Measurements from ENCODE around the gene FABP6. TPM values are rescaled to one million over a fixed set of nuclear protein-coding genes. Genes with fewer than 3 reads are reported as not detected.
A peak's percentile ranks its signal among the peaks of the same experiment; 100 is the strongest.

FABP6 gene
- polyA plus RNA-seq, 3 donors: not detected

DNA sequence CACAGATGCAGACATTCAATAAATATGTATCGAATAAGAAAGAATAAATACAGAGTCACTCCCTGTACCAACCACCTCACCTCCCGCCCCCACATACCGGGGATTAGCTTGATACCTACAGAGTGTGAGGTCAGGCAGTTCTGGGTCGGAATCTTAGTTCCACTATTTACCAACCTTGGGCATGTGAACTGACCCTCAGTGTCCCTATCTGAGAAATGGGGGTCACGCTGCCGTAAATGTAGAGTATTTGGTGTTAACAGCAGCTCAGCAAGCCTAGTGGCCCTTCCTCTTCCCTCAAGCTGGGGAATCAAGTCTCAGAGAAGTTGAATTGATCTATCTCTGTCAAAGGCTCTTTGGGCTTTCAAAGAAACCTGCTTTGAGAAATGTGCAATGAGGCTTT, 57.6 kb downstream of the FABP6 start:
- Histone ChIP-seq H3K9me3 (replicated peaks in 1 of 2; ENCODE audit: control insufficient read depth in 1 of 2, insufficient read depth in 1 of 2, low read length in 2 of 2) (no peaks in the 10 kb centered on the region), H2AFZ (ENCODE audit: insufficient read depth, low read depth, low read length, poor library complexity, severe bottlenecking) (no peak overlapping the region), H3K79me2 (ENCODE audit: insufficient read depth, low read length) (no peaks in the 10 kb centered on the region), H3K27me3 (ENCODE audit: control insufficient read depth in 2 of 2, insufficient read depth in 2 of 2, low read length in 2 of 2) (no peaks in the 10 kb centered on the region), H4K20me1 (ENCODE audit: insufficient read depth, low read length) (no peaks in the 10 kb centered on the region), H3K9ac (ENCODE audit: insufficient read depth, low read length, poor library complexity, severe bottlenecking) (no peak overlapping the region), H3K36me3 (replicated peaks in 1 of 2; ENCODE audit: control insufficient read depth in 1 of 2, insufficient read depth in 2 of 2, low read length in 2 of 2) (no peaks in the 10 kb centered on the region), H3K4me2 (replicated peaks; ENCODE audit: extremely low read depth, low read length, poor library complexity, severe bottlenecking) (no peak overlapping the region), H3K4me3 (replicated peaks in 1 of 3; ENCODE audit: low read depth in 2 of 3, low read length in 3 of 3) (no peak overlapping the region), H3K4me1 (ENCODE audit: control insufficient read depth in 1 of 2, insufficient read depth in 2 of 2, low read length in 2 of 2) (no peaks in the 10 kb centered on the region), H3K27ac (ENCODE audit: low read depth in 1 of 2, low read length in 2 of 2) (no peak overlapping the region)
- no peaks in the 10 kb centered on the region for H3K36me3 Mint-ChIP-seq
- TF ChIP-seq, protein P1, sequence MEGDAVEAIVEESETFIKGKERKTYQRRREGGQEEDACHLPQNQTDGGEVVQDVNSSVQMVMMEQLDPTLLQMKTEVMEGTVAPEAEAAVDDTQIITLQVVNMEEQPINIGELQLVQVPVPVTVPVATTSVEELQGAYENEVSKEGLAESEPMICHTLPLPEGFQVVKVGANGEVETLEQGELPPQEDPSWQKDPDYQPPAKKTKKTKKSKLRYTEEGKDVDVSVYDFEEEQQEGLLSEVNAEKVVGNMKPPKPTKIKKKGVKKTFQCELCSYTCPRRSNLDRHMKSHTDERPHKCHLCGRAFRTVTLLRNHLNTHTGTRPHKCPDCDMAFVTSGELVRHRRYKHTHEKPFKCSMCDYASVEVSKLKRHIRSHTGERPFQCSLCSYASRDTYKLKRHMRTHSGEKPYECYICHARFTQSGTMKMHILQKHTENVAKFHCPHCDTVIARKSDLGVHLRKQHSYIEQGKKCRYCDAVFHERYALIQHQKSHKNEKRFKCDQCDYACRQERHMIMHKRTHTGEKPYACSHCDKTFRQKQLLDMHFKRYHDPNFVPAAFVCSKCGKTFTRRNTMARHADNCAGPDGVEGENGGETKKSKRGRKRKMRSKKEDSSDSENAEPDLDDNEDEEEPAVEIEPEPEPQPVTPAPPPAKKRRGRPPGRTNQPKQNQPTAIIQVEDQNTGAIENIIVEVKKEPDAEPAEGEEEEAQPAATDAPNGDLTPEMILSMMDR (IDR thresholded peaks at IDR 0.05): no peak
- H3K4me1 Mint-ChIP-seq: no peaks in the 10 kb centered on the region
- peak overlapping the region in 1 of 7 donors; percentile 75 for H3K27ac Mint-ChIP-seq
- intact Hi-C loops (cut with micrococcal nuclease): no loop called here
- H3K27me3 Mint-ChIP-seq (ENCODE audit: low read depth in 3 of 3): peaks cover 0 to 6% (median 0%) of the 10 kb centered on the region in 3 donors
- H3K9me3 Mint-ChIP-seq: no peaks in the 10 kb centered on the region
- WGBS (ENCODE audit: insufficient coverage): 100% methylated on average over 3 of the region's 6 CpGs
- no peak overlapping the region for H3K4me3 Mint-ChIP-seq
- no peak for DNase-seq

DNA sequence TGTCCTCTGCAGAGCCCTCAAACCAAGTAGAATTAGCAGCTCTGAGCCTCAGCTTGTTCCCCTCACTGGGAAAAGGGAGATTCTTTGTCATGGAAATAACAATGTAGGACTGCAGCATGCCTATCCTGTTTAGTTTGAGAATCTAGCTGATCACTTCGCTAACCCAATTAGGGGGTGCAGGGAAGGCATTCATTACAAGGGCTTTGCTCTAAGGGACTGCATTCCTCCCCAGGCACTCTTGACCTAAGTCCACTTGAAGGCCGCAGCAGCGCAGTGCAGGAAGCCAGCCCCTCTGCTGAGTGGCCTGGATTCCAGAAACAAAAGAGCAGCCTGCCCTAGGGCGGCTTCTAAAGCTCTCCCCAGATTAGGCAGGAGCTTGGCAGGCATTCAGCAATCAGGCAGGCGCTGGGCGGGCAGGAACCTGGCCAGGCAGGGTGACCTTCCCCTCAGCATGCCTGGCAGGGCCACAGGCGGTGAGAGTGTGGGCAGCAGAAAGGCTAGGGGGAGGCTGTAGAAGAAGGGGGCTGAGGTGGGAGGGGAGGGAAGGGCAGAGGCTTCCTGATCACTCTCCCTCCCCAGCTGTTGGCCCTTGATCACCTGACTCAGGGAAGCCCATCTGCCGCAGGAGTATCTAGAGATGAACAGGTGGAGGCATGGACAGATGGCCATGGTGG, 58.2 kb downstream of the FABP6 start:
- intact Hi-C loops (cut with micrococcal nuclease): no loop called here
- Histone ChIP-seq H3K9ac (ENCODE audit: insufficient read depth, low read length, poor library complexity, severe bottlenecking) (no peak overlapping the region), H3K79me2 (ENCODE audit: insufficient read depth, low read length) (no peaks in the 10 kb centered on the region), H2AFZ (ENCODE audit: insufficient read depth, low read depth, low read length, poor library complexity, severe bottlenecking) (no peak overlapping the region), H3K9me3 (replicated peaks in 1 of 2; ENCODE audit: control insufficient read depth in 1 of 2, insufficient read depth in 1 of 2, low read length in 2 of 2) (no peaks in the 10 kb centered on the region), H3K4me2 (replicated peaks; ENCODE audit: extremely low read depth, low read length, poor library complexity, severe bottlenecking) (no peak overlapping the region), H3K36me3 (replicated peaks in 1 of 2; ENCODE audit: control insufficient read depth in 1 of 2, insufficient read depth in 2 of 2, low read length in 2 of 2) (no peaks in the 10 kb centered on the region), H3K4me1 (ENCODE audit: control insufficient read depth in 1 of 2, insufficient read depth in 2 of 2, low read length in 2 of 2) (no peaks in the 10 kb centered on the region), H3K4me3 (replicated peaks in 1 of 3; ENCODE audit: low read depth in 2 of 3, low read length in 3 of 3) (no peak overlapping the region), H4K20me1 (ENCODE audit: insufficient read depth, low read length) (no peaks in the 10 kb centered on the region), H3K27ac (ENCODE audit: low read depth in 1 of 2, low read length in 2 of 2) (no peak overlapping the region), H3K27me3 (ENCODE audit: control insufficient read depth in 2 of 2, insufficient read depth in 2 of 2, low read length in 2 of 2) (no peaks in the 10 kb centered on the region)
- DNase-seq: no peak
- Mint-ChIP-seq H3K9me3 (no peaks in the 10 kb centered on the region), H3K27ac (no peak overlapping the region), H3K4me3 (no peak overlapping the region), H3K4me1 (no peaks in the 10 kb centered on the region), H3K36me3 (no peaks in the 10 kb centered on the region), H3K27me3 (ENCODE audit: low read depth in 3 of 3) (peaks cover 0 to 6% (median 0%) of the 10 kb centered on the region in 3 donors)
- WGBS (ENCODE audit: insufficient coverage): 85% methylated on average over 5 of the region's 8 CpGs
- TF ChIP-seq, protein P1 (IDR thresholded peaks at IDR 0.05): no peak

Other genes with a start within 250 kb of the FABP6 start
- 10 to 100 TPM; 11.4 to 63.4 (median 63.0) TPM for gene TTC1, start 220.4 kb upstream of the FABP6 start, polyA plus RNA-seq
- gene PWWP2A, start 110.1 kb upstream of the FABP6 start, polyA plus RNA-seq: 10 to 100 TPM; 18.8 to 21.6 (median 18.9) TPM
- under 1 TPM in 1 of 3 donors, not detected in 2; 0.03 TPM for gene CCNJL, start 83.1 kb downstream of the FABP6 start, polyA plus RNA-seq
- not detected for gene C1QTNF2, start 141.1 kb downstream of the FABP6 start, polyA plus RNA-seq
- under 1 TPM in 2 of 3 donors, not detected in 1; 0.08 to 0.39 TPM for gene FAM200C, start 170.5 kb downstream of the FABP6 start, polyA plus RNA-seq
- gene SLU7, start 189.6 kb downstream of the FABP6 start, polyA plus RNA-seq: 10 to 100 TPM; 38.4 to 61.6 (median 42.3) TPM
- 1 to 10 TPM; 2.5 to 3.6 (median 3.3) TPM for gene PTTG1, start 192.3 kb downstream of the FABP6 start, polyA plus RNA-seq